IMR-90 (cell line): ENCODE measurements around the gene CREBBP. TPM values are rescaled to one million over a fixed set of nuclear protein-coding genes. Genes with fewer than 3 reads are reported as not detected.

ENCODE experiments used
- ATAC-seq: fragments of 200-7000 bp; cut with Tn5 transposase; 2 replicates; pipeline ENCODE4 v1.9.1; 2020; ENCODE audit warnings: low read depth, mild to moderate bottlenecking, moderate library complexity
- BruUV-seq: library from RNA; stranded (reverse); fragments of 400-500 nt; replicated peaks from 2 replicates; lab custom pipeline; 2021; lab: Mats Ljungman, UMichigan
- CTCF ChIA-PET: fragments of 300-600 bp; formaldehyde crosslinking; extraction: SDS; loops from one replicate; lab custom pipeline; 2021; ENCODE audit warnings: antibody characterized with exemption; lab: Yijun Ruan, JAX
- POLR2A ChIA-PET: fragments of 300-600 bp; sonication (Branson Sonifier 250); formaldehyde crosslinking; loops from one replicate; lab custom pipeline; 2022; ENCODE audit warnings: antibody characterized with exemption; ENCODE audit not compliant: unreplicated experiment; lab: Charles Lee
- DNase-seq: peaks from one replicate; pipeline ENCODE4 v3.0.0; 2013
- H2AFZ ChIP-seq: replicated peaks from 2 replicates; pipeline ENCODE3; 2013; ENCODE audit warnings: low read length, mild to moderate bottlenecking; ENCODE audit not compliant: poor library complexity
- H2AK5ac ChIP-seq: 2 replicates; pipeline ENCODE4 v1.6.1; 2013; ENCODE audit warnings: low read depth, low read length, inconsistent platforms
- H2AK9ac ChIP-seq: replicated peaks from 2 replicates; pipeline ENCODE3; 2013; ENCODE audit warnings: mild to moderate bottlenecking, low read depth, low read length, moderate library complexity; ENCODE audit not compliant: poor library complexity
- H2BK120ac ChIP-seq: 2 replicates; pipeline ENCODE4 v1.6.1; 2013; ENCODE audit warnings: low read depth, low read length, inconsistent platforms
- H2BK15ac ChIP-seq: 3 replicates; pipeline ENCODE4 v1.6.1; 2013; ENCODE audit warnings: low read depth, low read length, inconsistent platforms
- H2BK20ac ChIP-seq: 2 replicates; pipeline ENCODE4 v1.6.1; 2013; ENCODE audit warnings: low read depth, mild to moderate bottlenecking, inconsistent platforms, low read length, moderate library complexity
- H2BK5ac ChIP-seq: 2 replicates; pipeline ENCODE4 v1.6.1; 2013; ENCODE audit warnings: mild to moderate bottlenecking, low read depth, low read length, inconsistent platforms; ENCODE audit not compliant: poor library complexity, severe bottlenecking
- H3K14ac ChIP-seq: replicated peaks from 2 replicates; pipeline ENCODE4 v1.6.1; 2013; ENCODE audit warnings: low read depth, low read length, inconsistent platforms
- H3K18ac ChIP-seq: 2 replicates; pipeline ENCODE4 v1.6.1; 2013; ENCODE audit warnings: low read depth, low read length, control low read depth
- H3K23ac ChIP-seq: 2 replicates; pipeline ENCODE4 v1.6.1; 2013; ENCODE audit warnings: low read depth, low read length, inconsistent platforms
- H3K27ac ChIP-seq: 2 replicates; pipeline ENCODE4 v1.5.1; 2013; ENCODE audit warnings: mild to moderate bottlenecking, control low read depth, low read length; ENCODE audit not compliant: insufficient read depth
- H3K27me3 ChIP-seq: 2 replicates; pipeline ENCODE4 v1.6.1; 2013; ENCODE audit warnings: low read length; ENCODE audit not compliant: control insufficient read depth, insufficient read depth
- H3K36me3 ChIP-seq: 2 replicates; pipeline ENCODE4 v1.6.1; 2013; ENCODE audit warnings: low read length, mixed read lengths; ENCODE audit not compliant: control insufficient read depth, insufficient read depth
- H3K4ac ChIP-seq: 2 replicates; pipeline ENCODE4 v1.6.1; 2013; ENCODE audit warnings: low read depth, low read length, inconsistent platforms
- H3K4me1 ChIP-seq: 2 replicates; pipeline ENCODE4 v1.6.1; 2013; ENCODE audit warnings: low read length, mixed read lengths; ENCODE audit not compliant: control insufficient read depth, insufficient read depth
- H3K4me2 ChIP-seq: 2 replicates; pipeline ENCODE4 v1.6.1; 2013; ENCODE audit warnings: low read depth, mild to moderate bottlenecking, control low read depth, low read length, moderate library complexity
- H3K4me3 ChIP-seq: 2 replicates; pipeline ENCODE4 v1.5.1; 2013; ENCODE audit warnings: low read depth, mild to moderate bottlenecking, control low read depth, low read length, moderate library complexity; ENCODE audit not compliant: insufficient read depth
- H3K56ac ChIP-seq: 2 replicates; pipeline ENCODE4 v1.6.1; 2013; ENCODE audit warnings: low read length, inconsistent platforms; ENCODE audit not compliant: insufficient read depth; ENCODE audit errors: extremely low read depth
- H3K79me1 ChIP-seq, 2 experiments: 2 replicates each; pipeline ENCODE4 v1.6.1; 2013; ENCODE audit warnings: low read length in 2 of 2, inconsistent platforms in 1 of 2, low read depth in 1 of 2
- H3K9ac ChIP-seq: 2 replicates; pipeline ENCODE4 v1.6.1; 2013; ENCODE audit warnings: low read depth, low read length, control low read depth
- H3K9me1 ChIP-seq: 2 replicates; pipeline ENCODE4 v1.6.1; 2013; ENCODE audit warnings: low read length, inconsistent platforms; ENCODE audit not compliant: insufficient read depth
- H3K9me3 ChIP-seq: 2 replicates; pipeline ENCODE4 v1.6.1; 2013; ENCODE audit warnings: low read length; ENCODE audit not compliant: control insufficient read depth, insufficient read depth
- H4K20me1 ChIP-seq: 2 replicates; pipeline ENCODE4 v1.6.1; 2013; ENCODE audit warnings: low read length, inconsistent platforms; ENCODE audit not compliant: insufficient read depth
- H4K5ac ChIP-seq: 2 replicates; pipeline ENCODE4 v1.6.1; 2013; ENCODE audit warnings: mild to moderate bottlenecking, low read depth, low read length, control low read depth
- H4K8ac ChIP-seq, 2 experiments: 2 replicates each; pipeline ENCODE4 v1.6.1; 2013; ENCODE audit warnings: low read depth in 2 of 2, low read length in 2 of 2, control low read depth in 1 of 2, inconsistent platforms in 1 of 2
- H4K91ac ChIP-seq: 2 replicates; pipeline ENCODE4 v1.6.1; 2013; ENCODE audit warnings: low read depth, low read length, inconsistent platforms; ENCODE audit not compliant: insufficient read depth
- BHLHE40 ChIP-seq: fragments of 150-350 bp; IDR thresholded peaks from 2 replicates; pipeline ENCODE4 v1.6.1; 2016; ENCODE audit warnings: mild to moderate bottlenecking, low read depth, low read length
- CEBPB ChIP-seq: IDR thresholded peaks from 2 replicates; pipeline ENCODE4 v1.6.1; 2012; ENCODE audit warnings: low read depth, low read length, improper control_type of control experiment
- ELK1 ChIP-seq: fragments of 150-350 bp; IDR thresholded peaks from 2 replicates; pipeline ENCODE4 v1.6.1; 2016; ENCODE audit warnings: low read depth, mild to moderate bottlenecking, low read length, moderate library complexity, borderline replicate concordance
- FOS ChIP-seq: fragments of 150-350 bp; IDR thresholded peaks from 2 replicates; pipeline ENCODE4 v1.6.1; 2016; ENCODE audit warnings: low read depth, low read length
- MAFK ChIP-seq: IDR thresholded peaks from 2 replicates; pipeline ENCODE4 v1.6.1; 2012; ENCODE audit warnings: low read depth, low read length, improper control_type of control experiment
- MAZ ChIP-seq: IDR thresholded peaks from 2 replicates; pipeline ENCODE4 v1.6.1; 2012; ENCODE audit warnings: low read depth, mild to moderate bottlenecking, low read length, improper control_type of control experiment, moderate library complexity, borderline replicate concordance
- MXI1 ChIP-seq: IDR thresholded peaks from 2 replicates; pipeline ENCODE4 v1.6.1; 2012; ENCODE audit warnings: low read depth, mild to moderate bottlenecking, low read length, moderate library complexity, borderline replicate concordance
- NFE2L2 ChIP-seq: fragments of 150-350 bp; IDR thresholded peaks from 2 replicates; pipeline ENCODE4 v1.6.1; 2016; ENCODE audit warnings: low read depth, mild to moderate bottlenecking, low read length
- POLR2A ChIP-seq: IDR thresholded peaks from 2 replicates; pipeline ENCODE4 v1.6.1; 2012; ENCODE audit warnings: mild to moderate bottlenecking, low read depth, low read length
- RAD21 ChIP-seq: IDR thresholded peaks from 2 replicates; pipeline ENCODE4 v1.6.1; 2012; ENCODE audit warnings: low read length, improper control_type of control experiment
- RCOR1 ChIP-seq: IDR thresholded peaks from 2 replicates; pipeline ENCODE4 v1.6.1; 2012; ENCODE audit warnings: mild to moderate bottlenecking, low read length, improper control_type of control experiment; ENCODE audit not compliant: insufficient replicate concordance
- RFX5 ChIP-seq: IDR thresholded peaks from 2 replicates; pipeline ENCODE4 v1.8.0; 2012; ENCODE audit warnings: low read depth, mild to moderate bottlenecking, low read length, moderate library complexity
- SMC3 ChIP-seq: fragments of 150-350 bp; IDR thresholded peaks from 2 replicates; pipeline ENCODE4 v1.6.1; 2016; ENCODE audit warnings: low read depth, mild to moderate bottlenecking, antibody characterized with exemption, low read length, moderate library complexity
- WGBS, 2 experiments: methylation state at CpG; one replicate each; pipeline versions ENCODE4 v1.1.5 to v1.1.7; 2013; ENCODE audit warnings: missing lambda C conversion rate in 2 of 2; ENCODE audit not compliant: insufficient read length in 1 of 2; ENCODE audit errors: extremely low coverage in 2 of 2; 5-methylcytosine and 5-hydroxymethylcytosine counted together
- dilution Hi-C: fragments of 300-500 bp; cut with HindIII; formaldehyde crosslinking; loops from one replicate; pipeline ENCODE4 v1.14.3; 2018; ENCODE audit warnings: low sequenced_read_pairs; ENCODE audit not compliant: unreplicated experiment
- in situ Hi-C: fragments of 300-500 bp; cut with MboI; formaldehyde crosslinking; loops from 3 replicates; pipeline ENCODE4 v1.14.3; 2019; ENCODE audit warnings: low sequenced_read_pairs, inconsistent platforms, mixed read lengths
- intact Hi-C: fragments of 100-400 bp; cut with micrococcal nuclease; formaldehyde crosslinking; loops from 2 replicates; pipeline ENCODE4 v1.10.0; 2022
- polyA plus RNA-seq, 3 experiments: library from polyadenylated mRNA; depleted of rRNA; stranded (reverse); fragments of >200 nt; gene quantifications; 2 replicates each; pipeline ENCODE4 v1.2.3, GENCODE V29; 2012; ENCODE audit warnings: low replicate concordance in 1 of 3
- total RNA-seq: library from RNA; depleted of rRNA; stranded (reverse); fragments of >200 nt; gene quantifications from 2 replicates; pipeline ENCODE4 v1.2.3, GENCODE V29; 2012
- TF ChIP-seq, protein P1 (sequence below): fragments of 150-350 bp; IDR thresholded peaks from 2 replicates; pipeline ENCODE4 v1.6.1; 2017; ENCODE audit warnings: mild to moderate bottlenecking, antibody characterized with exemption, low read length, low read depth
- TF ChIP-seq, protein P2 (sequence below): conservative IDR thresholded peaks from 2 replicates; pipeline ENCODE4 v1.5.1; 2012; ENCODE audit warnings: mild to moderate bottlenecking, low read depth, low read length, improper control_type of control experiment

Gene CREBBP
- total and polyA plus RNA-seq, 2 of the 4 experiments (the other 2 are of a cell fraction) = 7.3 to 12.5 TPM

DNA sequence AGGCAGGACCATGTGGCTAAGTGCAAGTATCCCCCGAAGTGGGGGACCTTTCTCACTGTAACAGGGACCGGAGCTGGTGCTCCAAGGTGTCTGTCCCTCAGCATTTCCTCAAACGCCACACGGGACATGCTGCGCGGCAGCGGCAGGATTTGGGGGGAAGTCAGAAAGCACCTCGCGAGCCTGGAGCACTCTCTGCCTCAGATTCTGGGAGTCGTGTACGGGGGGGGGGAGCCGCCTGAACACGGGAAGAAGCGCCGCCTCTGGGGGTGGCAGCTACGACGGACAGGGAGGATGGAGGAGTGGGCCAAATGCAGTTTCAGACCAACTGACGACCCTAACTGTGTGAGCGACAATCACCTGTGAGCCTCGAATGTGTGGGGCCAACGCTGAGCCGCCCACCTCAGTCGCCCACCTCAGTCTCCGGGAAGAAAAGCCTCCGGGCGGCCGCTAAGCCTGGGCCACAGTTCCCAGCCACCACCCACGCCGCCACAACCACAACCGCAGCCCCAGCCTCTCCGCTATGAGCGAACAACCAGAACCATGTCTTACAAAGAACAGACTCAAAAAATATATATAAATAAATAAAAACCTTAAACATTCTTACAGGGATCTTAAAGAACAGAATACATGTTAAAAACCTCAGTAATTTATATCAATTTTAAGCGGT, 154.4 kb downstream of the CREBBP start:
- Histone ChIP-seq H4K8ac (no peak overlapping the region), H3K18ac (no peak overlapping the region), H3K4me2 (no peak overlapping the region), H2BK5ac (no peak overlapping the region), H3K27me3 (no peaks in the 10 kb centered on the region), H3K4me1 (no peaks in the 10 kb centered on the region), H3K9me1 (0 out of 2 replicates have a peak, but pooled peaks cover 4% of the 10 kb centered on the region), H4K20me1 (peaks cover 21% of the 10 kb centered on the region), H3K23ac (no peak overlapping the region), H2AK5ac (no peak overlapping the region), H2BK15ac (no peak overlapping the region), H3K4me3 (no peak overlapping the region), H3K14ac (no peak overlapping the region), H3K27ac (no peak overlapping the region), H3K9ac (no peak overlapping the region), H4K91ac (no peak overlapping the region), H3K56ac (no peak overlapping the region), H2AFZ (no peak overlapping the region), H3K9me3 (no peaks in the 10 kb centered on the region), H3K79me1 (peaks cover 0 to 19% of the 10 kb centered on the region in 2 experiments; a peak in 2 of 4 replicates), H2BK120ac (no peak overlapping the region), H3K36me3 (peaks cover 46% of the 10 kb centered on the region), H2BK20ac (no peak overlapping the region), H4K5ac (no peak overlapping the region), H2AK9ac (no peak overlapping the region), H3K4ac (no peak overlapping the region)
- TF ChIP-seq, protein P1, sequence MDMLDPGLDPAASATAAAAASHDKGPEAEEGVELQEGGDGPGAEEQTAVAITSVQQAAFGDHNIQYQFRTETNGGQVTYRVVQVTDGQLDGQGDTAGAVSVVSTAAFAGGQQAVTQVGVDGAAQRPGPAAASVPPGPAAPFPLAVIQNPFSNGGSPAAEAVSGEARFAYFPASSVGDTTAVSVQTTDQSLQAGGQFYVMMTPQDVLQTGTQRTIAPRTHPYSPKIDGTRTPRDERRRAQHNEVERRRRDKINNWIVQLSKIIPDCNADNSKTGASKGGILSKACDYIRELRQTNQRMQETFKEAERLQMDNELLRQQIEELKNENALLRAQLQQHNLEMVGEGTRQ = no peak
- TF ChIP-seq, protein P2, sequence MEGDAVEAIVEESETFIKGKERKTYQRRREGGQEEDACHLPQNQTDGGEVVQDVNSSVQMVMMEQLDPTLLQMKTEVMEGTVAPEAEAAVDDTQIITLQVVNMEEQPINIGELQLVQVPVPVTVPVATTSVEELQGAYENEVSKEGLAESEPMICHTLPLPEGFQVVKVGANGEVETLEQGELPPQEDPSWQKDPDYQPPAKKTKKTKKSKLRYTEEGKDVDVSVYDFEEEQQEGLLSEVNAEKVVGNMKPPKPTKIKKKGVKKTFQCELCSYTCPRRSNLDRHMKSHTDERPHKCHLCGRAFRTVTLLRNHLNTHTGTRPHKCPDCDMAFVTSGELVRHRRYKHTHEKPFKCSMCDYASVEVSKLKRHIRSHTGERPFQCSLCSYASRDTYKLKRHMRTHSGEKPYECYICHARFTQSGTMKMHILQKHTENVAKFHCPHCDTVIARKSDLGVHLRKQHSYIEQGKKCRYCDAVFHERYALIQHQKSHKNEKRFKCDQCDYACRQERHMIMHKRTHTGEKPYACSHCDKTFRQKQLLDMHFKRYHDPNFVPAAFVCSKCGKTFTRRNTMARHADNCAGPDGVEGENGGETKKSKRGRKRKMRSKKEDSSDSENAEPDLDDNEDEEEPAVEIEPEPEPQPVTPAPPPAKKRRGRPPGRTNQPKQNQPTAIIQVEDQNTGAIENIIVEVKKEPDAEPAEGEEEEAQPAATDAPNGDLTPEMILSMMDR = no peak
- TF ChIP-seq POLR2A (no peak), RAD21 (no peak), CEBPB (no peak), SMC3 (no peak), ELK1 (no peak), BHLHE40 (no peak), NFE2L2 (no peak), MAZ (no peak), RFX5 (no peak), MXI1 (no peak), RCOR1 (no peak), FOS (no peak), MAFK (no peak)
- ATAC-seq = no peak
- dilution Hi-C loops = no loop called here
- WGBS, 2 experiments = 90% methylated on average over 17 of the region's 33 CpGs; no CpG with 5 or more reads in 1 of the 2 experiments
- ChIA-PET CTCF (no interaction called here), POLR2A (no interaction called here)
- DNase-seq = no peak
- BruUV-seq = no TSS peak
- in situ Hi-C loops = no loop called here
- intact Hi-C loops = no loop called here
